ENCODE results near the gene C5orf24.
"Not testable (repeated sequence)": the region's sequence is repeated elsewhere in the genome, so short reads cannot be mapped to it uniquely, and the experiment has no call there.

The C5orf24 gene

DNA sequence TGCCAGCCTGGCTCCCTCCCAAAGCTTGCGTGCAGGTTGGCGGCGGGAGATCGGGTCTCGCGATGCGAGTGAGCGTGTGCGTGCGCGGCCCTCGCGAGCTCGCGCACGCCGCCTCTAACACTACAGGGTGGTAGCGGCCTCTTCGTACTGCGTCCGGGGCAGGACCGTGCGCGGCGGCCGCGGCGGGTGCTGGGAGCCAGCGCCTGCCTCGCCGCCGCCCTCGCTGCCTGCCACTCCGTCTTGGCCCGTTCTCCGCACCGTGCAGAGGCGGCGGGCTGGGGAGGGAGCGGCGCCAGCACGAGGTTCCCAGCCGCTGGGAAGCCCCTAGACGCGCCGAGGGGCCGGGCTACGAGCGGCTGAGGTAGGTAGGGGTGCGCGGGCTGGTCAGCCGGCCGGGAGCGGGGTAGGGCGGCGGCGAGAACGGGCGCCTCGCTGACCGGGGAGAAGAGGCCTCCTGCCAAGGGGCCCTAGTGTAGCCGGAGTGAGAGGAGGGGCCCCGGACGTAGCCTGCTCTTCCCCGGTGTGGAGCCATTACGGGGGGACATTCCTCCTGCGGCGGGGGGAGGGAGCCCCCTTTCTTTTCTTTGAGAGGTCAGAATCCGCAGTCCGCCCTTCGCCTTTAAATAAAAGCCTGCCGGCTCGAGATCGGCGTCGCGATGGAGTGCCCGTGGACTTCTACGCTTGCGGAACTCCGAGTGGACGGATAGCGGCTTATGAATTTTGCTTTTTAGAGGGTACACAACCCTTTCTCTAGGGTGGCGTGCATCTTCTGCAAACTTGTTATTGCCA lies at the start of gene C5orf24:
C5orf24 (plus strand) TSS at position 117 of the 789 bp plus-strand sequence. CDS start 8,933 bp downstream, outside the sequence.
- DNase-seq = peak; percentile 91

DNA sequence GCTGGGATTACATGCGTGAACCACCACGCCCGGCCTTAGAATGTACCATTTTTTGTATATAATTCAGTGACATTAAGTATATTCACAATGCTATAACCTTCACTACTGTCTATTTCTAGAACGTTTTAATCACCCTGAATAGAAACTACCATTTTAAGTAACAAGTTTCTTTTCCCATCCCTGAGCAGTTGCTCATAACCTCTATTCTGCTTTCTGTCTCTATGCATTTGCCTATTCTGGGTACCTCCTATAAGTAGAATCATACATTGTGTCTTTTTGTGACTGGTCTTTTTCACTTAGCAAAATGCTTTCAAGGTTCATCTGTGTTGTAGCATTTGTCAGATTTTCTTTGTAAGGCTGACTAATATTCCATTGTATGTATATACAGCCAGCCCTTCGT lies 47.3 kb upstream of the C5orf24 start:
- DNase-seq = no peak

DNA sequence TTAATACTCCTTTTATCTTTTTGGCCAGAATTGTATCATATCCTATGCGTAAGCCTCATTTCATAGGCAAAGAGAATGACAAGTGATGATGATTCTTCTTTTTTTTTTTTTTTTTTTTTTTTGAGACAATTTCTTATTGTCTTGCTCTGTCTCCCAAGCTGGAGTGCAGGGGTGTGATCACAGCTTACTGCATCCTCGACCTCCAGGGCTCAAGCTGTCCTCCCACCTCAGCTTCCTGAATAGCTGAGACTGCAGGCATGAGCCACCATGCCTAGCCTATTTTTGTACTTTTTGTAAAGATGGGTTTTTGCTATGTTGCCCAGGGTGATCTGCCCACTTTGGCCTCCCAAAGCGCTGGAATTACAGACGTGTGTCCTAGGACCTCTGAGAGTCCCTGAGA lies 41.9 kb upstream of the C5orf24 start:
- DNase-seq = no peak

DNA sequence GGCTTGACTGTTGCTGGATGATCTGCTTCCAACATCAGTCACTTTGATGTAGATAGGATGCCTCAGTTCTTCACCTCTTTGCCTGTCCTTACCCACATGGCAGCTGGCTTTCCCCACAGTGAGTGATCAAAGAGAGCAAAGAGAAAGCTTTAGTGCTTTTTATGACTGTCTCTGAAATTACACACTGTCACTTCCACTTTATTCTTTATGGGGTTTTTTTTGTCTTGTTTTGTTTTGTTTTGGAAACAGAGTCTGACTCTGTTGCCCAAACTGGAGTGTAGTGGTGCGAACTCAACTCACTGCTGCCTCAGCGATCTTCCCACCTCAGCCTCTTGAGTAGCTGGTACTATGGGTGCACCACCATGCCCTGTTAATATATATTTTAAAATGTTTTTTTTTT lies 32.4 kb upstream of the C5orf24 start:
- no peak for DNase-seq

DNA sequence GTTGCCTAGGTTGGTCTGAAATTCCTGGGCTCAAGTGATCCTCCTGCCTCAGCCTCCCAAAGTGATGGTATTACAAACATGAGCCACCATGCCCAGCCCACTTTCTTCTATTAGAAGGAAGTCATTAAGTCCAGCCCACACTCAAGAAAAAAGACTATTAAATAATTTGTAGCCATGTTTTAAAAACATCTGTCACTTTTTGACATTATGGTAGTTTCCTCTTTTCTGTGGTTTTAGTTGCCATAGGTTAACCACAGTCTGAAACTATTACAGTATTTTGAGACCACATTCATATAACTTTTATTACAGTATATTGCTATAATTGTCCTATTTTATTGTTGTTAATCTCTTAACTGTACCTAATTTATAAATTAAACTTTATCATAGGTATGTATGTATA lies 31.9 kb upstream of the C5orf24 start:
- no peak for DNase-seq

DNA sequence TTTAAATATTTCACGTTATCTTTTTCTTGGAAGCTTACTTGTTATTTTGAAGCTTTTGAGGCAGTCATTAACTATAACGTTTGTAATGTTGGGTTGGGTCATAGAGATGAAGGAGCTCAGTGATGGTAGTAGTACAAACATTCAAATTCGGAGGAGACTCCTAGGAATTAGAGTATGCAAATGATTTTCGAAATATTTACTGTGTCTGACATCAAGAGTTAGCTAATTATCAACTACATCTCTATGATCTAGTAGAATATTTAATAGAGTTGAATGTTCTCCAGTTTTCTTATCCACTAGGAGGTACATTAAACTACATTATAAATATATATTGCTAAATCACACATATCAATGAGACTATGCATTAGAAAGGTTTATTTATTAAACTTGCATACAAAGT lies 28.8 kb upstream of the C5orf24 start:
- DNase-seq = no peak

DNA sequence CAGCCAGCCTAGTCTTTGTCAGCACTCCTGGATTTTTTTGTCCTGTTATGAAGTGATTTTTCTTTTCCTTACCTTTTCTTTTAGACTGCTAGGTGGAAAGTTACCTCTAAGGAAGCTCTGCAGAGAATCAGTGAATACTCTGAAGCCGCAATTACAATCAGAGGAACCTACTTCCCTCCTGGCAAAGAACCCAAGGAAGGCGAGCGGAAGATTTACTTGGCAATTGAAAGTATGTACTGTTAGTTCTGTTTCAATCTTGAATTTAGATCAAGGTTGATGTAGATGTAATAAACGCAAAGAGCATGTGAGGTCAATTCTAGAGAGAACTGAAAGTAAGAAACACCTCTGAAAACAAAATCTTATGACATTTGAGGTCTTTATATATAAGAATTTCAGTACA lies 27.0 kb upstream of the C5orf24 start:
- DNase-seq = no peak

DNA sequence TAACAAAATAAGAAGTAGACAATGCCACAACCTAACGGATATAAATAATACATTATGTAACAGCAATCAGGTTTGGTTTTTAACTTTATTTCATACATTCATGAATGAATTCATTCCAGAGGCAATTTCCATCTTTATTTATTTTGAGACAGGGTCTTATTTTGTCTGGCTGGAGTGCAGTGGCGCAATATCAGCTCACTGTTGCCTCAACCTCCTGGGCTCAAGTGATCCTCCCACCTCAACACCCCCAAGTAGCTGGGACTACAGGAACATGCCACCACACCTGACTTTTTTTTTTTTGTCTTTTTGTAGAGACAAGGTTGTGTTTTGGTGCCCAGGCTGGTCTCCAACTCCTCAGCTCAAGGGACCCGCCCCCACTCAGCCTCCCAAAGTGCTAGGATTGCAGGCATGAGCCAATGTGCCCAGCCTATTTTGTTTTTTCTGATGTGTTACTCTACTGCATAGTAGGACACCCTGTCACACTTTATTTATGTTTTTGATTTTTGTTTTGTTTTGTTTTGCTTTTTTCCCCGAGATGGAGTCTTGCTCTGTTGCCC lies 26.3 kb upstream of the C5orf24 start:
- no peak for DNase-seq

DNA sequence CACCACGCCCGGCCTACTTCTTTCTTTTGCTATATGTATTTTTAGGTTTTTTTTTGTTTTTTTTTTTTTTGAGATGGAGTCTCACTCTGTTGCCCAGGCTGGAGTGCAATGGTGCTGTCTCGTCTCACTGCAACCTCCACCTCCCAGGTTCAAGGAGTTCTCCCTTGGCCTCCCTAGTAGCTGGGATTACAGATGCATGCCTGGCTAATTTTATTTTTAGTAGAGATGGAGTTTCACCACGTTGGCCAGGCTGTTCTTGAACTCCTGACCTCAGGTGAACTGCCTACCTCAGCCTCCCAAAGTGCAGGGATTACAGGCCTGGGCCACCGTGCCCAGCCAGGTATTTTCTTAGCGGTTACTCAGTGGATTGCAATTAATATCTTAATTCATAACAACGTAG lies 23.9 kb upstream of the C5orf24 start:
- DNase-seq = no peak

DNA sequence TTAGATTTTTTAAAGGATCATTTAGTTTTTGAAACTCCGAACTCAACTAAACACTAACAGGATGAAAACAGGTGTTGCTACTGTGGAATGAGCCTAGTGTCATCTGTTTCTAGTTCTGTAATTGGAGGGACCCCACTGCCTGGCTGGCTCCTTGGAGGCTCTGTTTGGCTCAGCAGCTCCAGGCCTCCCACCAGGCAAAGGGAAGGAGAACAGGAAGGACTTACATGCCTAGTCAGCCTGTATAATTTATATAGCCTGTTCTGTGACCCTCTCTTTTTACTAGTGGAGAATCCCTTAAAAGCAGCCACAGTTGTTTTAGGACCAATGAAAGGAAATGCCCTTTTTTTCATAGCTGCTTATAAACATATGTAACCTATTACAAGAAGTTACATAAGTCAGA lies 21.1 kb upstream of the C5orf24 start:
- DNase-seq = no peak

DNA sequence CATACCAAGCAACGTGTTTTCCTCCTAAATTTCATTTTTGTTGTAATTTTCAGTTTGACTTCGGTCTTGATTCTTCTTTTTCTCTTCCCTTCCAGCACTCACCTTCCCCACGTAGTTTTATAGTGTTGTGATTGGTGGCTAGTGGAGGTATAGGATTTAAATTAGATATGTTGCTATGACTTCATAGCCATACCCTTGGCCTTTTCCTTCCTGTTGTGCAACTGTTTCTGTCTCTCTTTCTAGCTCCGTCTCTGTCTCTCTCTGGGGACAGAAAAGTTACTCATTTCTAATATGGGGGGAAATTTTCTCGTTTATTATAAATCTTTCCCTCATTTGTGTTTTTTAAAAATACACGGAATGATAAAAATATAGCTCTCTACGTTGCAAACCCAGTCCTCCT lies 20.6 kb upstream of the C5orf24 start:
- no peak for DNase-seq

DNA sequence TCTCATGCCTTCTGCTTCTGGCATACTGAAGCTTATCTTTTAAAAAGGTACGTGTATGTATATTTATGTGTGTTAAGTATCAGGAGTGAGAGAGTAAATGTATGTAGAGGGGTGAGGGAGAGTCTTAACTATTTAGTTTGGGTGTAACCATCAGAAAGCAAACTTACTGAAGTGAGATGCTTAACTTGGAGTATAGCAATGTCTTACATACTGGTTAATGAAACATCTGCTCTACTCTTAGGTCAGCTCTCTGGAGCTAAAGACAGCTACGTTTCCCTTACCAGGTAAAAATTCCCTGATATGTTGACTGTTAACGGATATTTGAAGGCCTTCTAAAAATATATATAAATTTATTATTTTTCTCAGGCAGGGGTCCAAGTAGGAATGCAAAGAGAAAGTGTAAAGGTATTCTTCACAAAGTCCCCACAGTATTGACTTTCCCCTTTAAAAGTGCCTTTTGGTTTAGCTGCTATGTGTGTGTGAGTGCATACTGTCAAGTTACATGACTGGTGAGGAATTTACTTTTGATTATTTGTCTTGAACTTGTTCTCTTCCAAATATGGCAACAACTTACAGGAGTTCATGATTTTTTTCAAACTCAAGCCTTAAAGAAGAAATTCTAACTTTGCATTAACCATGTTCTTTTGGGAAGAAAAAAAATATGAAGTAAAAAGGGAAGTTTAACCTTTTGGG lies 12.3 kb upstream of the C5orf24 start:
- DNase-seq = no peak

DNA sequence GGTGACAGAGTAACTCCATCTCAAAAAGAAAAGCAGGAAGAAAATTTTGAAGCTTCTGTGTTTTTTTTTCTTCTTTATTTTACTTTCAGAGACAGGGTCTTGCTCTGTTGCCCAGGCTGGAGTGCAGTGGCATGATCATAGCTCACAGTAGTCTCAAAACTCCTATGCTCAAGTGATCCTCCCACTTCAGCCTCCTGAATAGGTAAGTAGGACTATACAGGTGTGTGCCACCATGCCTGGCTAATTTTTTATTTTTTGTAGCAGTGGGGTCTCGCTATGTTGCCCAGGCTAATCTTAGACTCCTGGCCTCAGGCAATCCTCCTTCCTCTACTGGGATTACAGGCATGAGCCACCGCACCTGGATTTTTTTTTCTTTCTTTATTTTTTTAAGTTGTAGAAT lies 10.1 kb upstream of the C5orf24 start:
- DNase-seq = no peak

DNA sequence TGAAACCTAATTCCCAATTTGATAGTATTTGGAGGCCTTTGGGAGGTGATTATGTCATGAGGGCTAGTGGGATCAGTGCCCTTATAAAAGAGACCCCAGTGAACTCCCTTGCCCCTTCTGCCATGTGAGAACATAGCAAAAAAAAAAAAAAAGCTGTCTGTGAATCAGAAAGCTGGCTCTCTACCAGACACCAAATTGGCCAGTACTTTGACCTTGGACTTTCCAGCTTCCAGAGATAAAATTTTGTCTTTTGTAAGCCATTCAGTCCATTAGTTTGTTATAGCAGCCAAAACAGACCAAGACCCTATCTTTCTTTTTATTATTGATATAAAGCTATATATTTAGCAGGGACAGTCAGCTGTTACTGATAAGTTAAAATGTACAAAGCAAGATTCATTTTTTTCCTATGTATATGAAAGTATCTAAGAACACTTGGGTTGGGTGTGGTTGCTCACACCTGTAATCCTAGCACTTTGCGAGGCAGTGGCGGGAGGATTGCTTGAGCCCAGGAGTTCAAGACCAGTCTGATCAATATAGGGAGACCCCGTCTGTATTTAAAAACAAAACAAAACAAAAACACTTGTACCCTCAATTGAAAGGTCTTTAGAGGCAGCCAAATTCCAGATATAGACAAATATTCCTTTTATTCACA lies 8.1 kb upstream of the C5orf24 start:
- no peak for DNase-seq

DNA sequence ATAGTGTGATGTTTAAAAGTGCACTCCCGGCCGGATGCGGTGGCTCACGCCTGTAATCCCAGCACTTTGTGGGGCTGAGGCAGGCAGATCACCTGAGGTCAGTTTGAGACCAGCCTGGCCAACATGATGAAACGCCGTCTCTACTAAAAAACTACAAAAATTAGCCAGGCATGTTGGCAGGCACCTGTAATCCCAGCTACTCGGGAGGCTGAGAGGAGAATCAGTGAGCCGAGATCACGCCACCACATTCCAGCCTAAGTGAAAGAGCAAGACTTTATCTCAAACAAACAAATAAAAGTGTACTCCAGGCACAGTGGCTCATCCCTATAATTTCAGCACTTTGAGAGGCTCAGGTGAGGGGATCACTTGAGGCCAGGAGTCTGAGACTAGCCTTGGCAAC lies 7.4 kb upstream of the C5orf24 start:
- not testable (repeated sequence) for DNase-seq

DNA sequence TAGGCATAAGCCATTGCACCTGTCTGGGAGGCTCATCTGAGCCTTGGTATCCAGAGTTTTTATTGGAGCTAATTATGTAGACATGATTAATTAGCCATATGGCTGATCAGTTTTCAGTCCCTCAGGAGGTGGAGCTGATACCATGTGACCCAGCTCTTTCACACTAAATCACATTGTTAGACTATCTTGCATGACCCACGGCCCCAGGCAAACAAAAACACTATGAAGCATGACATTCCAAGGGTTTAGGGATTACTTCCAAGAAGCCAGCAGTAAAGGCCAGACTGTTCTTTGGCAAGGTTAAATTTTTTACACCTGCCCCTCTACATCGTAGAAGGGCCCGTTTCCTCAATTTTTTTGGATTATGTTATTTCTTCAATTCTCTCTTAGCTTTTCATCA lies 5.0 kb upstream of the C5orf24 start:
- no peak for DNase-seq

DNA sequence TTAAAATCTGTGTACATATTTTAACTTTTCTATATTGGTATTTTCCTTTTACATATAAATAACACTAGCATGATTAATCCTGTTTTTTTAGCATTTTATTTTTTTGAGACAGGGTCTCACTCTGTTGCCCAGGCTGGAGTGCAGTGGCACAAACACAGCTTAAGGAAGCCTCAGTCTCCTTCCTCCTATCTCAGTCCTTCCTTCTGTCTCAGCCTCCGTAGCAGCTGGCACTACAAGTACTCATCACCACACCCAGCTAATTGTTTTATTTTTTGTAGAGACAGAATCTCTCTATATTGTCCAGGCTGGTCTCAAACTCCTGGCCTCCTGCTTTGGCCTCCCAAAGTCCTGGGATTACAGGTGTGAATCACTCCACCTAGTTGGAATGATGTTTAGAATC lies 1.5 kb upstream of the C5orf24 start:
- no peak for DNase-seq

DNA sequence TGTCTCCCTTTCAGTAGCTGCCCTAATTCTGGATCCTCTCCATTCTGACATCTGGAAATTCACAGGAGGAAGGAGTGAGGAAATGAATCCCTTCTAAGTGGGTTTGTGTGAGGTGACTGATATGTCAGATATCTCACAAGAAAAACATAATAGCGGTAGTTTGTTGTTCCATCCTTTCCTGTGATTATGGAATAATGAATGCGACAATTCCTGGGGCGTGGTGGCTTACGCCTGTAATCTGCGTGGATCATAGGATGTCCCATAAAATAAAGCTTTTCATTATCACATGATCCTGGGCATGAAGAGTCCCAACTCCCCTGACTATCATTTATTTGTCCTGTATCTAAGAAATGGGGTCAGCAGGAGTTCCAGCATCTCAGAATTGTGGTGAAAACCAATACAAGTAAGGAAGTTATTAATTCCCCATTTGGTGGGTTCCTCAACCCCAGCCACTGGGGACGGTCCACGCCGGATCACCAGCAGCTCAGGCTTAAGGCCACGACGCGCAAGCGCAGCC lies 375 bp upstream of the C5orf24 start:
- no peak for DNase-seq

DNA sequence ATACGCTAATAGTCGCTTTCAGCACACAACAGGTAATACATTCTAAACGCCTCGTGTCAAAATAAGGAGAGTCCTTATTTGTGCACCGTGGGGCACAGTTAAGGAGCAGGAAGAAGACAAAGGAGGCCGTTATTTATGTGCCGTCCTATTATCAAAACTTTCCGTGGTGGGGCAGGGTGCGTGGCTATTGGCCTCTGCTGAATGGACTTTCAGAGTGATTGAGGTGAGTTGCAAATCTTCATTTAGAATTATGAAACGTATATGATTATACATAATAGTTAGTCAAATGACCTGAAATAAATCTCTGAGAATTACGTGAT lies 833 bp downstream of the C5orf24 start:
- no peak for DNase-seq

DNA sequence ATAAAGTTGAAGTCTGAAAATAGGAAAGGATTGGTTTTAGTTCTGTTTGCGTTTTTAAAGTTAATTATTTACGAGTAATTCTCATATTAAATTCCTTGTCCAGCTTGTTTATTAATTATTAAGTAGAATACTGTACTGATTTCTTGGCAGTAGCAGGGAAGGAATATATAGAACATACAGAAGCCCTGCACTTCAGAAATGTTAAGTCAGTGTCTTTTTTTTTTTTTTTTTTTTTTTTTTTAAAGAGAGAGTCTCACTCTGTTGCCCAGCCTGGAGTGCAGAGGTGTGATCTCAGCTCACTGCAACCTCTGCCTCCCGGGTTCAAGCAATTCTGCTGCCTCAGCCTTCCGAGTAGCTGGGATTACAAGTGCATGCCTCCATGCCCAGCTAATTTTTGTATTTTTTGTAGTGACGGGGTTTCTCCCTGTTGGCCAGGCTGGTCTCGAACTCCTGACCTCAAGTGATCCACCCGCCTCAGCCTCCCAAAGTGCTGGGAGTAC lies 3.7 kb downstream of the C5orf24 start:
- not testable (repeated sequence) for DNase-seq

DNA sequence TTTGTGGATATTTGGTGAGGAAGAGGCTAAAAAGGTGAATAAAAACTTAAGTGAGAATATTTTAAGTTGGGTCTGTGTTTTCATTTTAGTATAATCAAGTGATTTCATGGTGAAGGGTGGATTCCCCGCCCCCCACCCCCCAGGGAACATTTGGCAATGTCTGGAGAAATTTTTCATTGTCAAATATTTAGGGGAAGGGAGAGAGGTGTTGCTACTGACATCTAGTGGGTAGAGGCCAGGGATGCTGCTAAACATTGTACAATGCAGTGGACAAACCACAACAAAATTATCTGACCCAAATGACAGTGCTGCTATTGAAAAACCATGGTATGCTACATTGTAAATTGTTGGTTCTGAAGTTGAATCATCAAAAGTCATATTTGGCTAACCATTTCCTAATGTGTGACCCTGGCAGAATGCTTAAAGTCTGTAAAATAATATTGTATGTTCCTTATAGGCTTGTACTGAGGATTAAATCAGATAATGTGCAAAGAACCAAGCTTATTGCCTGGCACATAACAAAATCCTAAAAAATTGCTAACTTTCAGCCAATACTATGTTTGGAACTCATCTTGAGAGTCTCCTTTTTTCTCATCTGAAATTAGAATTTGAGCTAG lies 5.6 kb downstream of the C5orf24 start:
- no peak for DNase-seq

DNA sequence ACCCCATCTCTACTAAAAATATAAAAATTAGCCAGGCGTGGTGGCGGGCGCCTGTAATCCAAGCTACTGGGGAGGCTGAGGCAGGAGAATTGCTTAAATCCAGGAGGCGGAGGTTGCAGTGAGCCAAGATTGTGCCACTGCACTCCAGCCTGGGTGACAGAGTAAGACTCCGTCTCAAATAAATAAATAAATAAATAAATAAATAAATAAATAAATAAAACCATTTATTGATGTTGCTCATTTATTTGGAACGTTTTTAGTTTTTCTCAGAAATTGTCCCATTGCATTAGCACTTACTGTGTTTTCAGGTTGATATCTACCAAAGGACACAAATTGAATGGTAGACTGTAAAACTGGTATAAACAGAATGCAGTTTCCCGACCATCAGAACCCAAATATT lies 10.7 kb downstream of the C5orf24 start:
- DNase-seq = not testable (repeated sequence)

DNA sequence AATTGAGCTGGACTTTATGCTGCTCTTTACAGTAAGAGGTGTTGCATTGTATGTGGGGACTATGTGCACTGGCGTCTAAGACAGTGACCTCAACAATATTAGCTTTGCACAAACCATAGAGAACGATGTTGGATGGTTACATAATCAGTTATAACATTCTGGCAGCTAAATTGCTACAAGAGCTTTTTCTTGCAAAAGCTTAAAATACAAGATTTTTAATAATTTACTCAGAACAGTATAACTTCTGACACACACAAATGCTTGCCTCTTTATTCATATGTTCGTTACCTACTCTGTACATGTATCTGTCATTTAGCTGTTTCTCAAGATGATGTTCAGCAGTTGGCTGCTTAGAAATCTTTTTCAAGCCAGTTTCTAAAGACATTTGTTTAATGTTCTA lies 11.6 kb downstream of the C5orf24 start:
- DNase-seq = no peak
